Activated T-cell treated with anti-CD3 and anti-CD28 coated beads for 1 hour (primary cell): ENCODE data around the gene SLC43A3.

ENCODE experiments used
- DNase-seq: peaks from one replicate; pipeline ENCODE4 v3.0.0-alpha.2; 2020; ENCODE audit warnings: low read depth

Gene SLC43A3

DNA sequence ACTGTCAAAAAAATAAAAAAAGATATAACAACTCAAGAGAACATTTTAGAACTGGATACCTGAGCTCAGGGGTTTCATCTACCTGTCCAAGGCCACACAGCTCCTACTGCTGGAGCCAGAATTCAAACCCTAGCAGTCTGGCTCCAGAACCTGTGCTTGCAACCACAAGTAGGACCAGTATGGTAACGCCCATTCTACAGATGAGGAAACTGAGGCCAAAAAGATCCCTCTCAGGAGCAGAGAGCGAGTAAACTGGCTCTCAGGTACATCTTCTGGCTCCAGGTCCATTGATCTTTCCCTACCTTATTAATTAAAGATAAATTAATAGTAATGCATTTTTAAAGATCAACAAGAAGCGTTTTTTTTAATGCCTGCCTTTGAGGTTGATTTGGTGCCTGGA, 69.6 kb downstream of the SLC43A3 start:
- DNase-seq, result no peak
